HUDEP-2 (cell line): ENCODE measurements around the gene SPPL2B.
"Not testable (repeated sequence)": the region's sequence is repeated elsewhere in the genome, so short reads cannot be mapped to it uniquely, and the experiment has no call there.

Experiments
- DNase-seq, 76 experiments: peaks; one replicate each; lab custom pipeline; 2025; ENCODE audit not compliant: unreplicated experiment in 76 of 76; lab: John Stamatoyannopoulos, UW

The SPPL2B gene

GRCh38 chr19:2328401-2329148 lies at the start of gene SPPL2B, which contains the start of gene LSM7:
TSS of gene SPPL2B (plus strand) at chr19:2328684. CDS start at chr19:2328710, 26 bp downstream.
TSS of gene LSM7 (minus strand) at chr19:2328586. CDS start at chr19:2328566, 20 bp downstream.
- DNase-seq = peak in 71 of 76 experiments; percentile 46 to 94 (median 87)

GRCh38 chr19:2280633-2281264 lies 47.7 kb upstream of the SPPL2B start:
- no peak for DNase-seq

DNA sequence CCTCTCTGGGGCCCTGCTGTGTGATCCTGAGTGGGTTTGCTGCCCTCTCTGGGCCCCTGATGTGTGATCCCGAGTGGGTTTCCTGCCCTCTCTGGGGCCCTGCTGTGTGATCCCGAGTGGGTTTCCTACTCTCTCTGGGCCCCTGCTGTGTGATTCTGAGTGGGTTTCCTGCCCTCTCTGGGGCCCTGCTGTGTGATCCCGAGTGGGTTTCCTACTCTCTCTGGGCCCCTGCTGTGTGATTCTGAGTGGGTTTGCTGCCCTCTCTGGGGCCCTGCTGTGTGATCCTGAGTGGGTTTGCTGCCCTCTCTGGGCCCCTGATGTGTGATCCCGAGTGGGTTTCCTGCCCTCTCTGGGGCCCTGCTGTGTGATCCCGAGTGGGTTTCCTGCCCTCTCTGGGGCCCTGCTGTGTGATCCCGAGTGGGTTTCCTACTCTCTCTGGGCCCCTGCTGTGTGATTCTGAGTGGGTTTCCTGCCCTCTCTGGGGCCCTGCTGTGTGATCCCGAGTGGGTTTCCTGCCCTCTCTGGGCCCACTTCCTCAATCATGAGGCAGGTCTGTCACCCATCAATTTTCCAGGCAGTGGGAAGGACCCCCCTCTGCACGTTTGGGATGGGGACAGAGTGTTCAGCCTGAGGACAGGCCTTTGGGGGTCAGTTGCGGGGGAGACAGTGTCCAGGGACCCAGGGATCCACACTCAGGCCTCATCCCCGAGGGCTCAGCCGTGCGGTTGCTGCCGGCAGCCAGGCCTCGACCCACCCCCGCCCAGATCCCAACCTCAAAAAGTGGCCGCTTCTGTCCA lies 47.0 kb upstream of the SPPL2B start:
- DNase-seq = not testable (repeated sequence)

DNA sequence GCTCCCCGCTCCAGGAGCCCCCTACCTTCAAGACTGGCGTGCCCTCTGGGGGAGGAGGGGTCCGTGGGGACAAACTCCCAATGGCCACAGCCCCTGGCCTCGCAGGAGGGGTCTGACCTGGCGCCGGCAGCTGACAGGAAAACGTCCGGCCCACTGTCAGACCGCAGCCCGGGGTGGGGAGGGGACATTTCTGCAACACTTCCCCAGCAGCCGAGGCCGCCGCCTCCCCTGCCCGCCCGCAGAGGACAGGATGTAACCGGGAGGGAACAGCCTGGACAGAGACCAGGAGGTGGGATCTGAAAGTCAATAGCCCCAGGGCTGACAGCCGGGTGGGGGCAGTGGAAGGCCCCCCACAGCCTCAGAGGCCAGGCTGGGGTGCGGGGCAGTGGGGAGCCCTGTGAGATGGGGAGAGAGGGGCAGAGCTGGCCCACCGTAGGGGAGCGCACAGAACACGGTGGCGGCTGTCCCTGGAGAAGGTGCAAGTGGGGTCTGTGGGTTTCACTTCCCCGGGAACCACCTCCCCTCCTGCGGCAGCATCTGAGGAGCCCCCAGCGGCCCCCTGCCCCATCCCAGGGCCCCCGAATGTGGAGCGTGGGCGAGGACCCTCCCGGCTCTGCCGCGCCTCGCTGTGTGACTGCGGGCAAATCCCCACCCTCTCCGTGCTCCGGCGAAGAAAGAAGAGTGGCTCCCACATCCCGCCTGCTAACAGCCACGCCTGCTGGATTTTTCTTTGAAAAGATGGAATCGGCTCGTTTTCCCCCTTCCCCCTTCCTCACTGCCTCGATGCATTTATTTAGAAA lies 46.2 kb upstream of the SPPL2B start, which contains the start of gene PEAK3:
TSS of gene PEAK3 (minus strand) at position 114 of the 800 bp plus-strand sequence. CDS start 1,244 bp downstream, outside the sequence.
- peak in 1 of 76 experiments; percentile 15 for DNase-seq

GRCh38 chr19:2282862-2283237 lies 45.6 kb upstream of the SPPL2B start:
- no peak for DNase-seq

DNA sequence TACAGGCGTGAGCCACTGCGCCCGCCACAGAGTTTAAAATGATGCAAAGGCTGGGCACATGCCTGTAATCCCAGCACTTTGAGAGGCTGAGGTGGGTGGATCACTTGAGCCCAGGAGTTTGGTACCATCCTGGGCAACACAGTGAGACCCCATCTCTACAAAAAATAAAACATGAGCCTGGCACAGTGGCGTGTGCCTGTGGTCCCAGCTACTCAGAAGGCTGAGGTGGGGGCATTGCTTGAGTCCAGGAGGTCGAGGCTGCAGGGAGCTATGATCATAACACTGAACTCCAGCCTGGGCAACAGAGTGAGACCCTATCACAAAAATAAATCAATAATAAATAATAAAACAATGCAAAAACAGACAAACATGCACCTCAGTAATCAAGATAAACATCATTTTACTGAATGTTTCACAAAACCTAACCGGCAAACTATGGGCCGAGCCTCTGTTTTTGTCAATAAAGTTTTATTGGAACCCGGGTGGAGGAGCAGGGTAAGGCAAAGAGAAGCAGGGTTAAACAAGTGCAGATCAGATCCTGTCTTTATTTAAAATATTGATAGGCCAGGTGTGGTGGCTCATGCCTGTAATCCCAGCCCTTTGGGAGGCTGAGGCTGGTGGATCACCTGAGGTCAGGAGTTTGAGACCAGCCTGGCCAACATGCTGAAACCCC lies 44.5 kb upstream of the SPPL2B start:
- no peak for DNase-seq

DNA sequence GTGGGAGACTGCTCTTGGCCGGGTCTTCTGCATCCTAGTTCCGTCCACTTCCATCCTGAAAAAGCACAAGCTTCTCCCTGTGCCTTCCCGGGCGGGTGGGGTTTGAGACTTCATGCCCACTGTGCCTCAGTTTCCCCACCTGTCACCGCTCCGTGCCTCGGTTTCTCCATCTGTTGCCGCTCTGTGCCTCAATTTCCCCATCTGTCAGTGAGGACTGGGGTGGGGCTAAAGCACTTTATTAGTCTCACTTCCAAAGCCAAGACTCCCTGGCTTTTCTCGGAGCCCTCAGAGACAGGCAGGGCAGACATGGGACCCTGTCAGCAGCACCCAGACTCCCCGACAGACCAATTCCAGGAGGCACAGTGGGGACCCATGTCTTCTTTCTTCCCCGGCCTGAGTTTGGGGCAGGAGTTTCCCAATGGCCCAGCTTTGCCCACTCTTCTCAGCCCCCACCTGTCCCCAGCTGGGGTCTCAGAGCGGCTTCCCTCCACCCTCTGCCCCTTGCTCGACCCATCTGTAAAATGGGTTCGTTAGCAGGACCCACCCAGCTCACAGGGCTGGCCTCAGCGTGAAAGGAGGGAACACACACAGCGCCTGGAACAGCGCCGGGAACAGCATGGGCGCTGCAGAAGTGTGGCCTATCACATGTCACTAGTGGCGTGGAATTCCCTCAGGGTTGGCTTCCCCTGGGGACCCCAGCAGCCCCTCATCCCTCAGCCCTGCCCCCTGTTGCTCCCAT lies 41.9 kb upstream of the SPPL2B start:
- no peak for DNase-seq

- DNase-seq = no peak
Observed at GRCh38 chr19:2287585-2288337, 40.7 kb upstream of the SPPL2B start.

GRCh38 chr19:2288338-2288817 lies 40.1 kb upstream of the SPPL2B start:
- no peak for DNase-seq

GRCh38 chr19:2288818-2289713 lies 39.4 kb upstream of the SPPL2B start:
- no peak for DNase-seq

DNA sequence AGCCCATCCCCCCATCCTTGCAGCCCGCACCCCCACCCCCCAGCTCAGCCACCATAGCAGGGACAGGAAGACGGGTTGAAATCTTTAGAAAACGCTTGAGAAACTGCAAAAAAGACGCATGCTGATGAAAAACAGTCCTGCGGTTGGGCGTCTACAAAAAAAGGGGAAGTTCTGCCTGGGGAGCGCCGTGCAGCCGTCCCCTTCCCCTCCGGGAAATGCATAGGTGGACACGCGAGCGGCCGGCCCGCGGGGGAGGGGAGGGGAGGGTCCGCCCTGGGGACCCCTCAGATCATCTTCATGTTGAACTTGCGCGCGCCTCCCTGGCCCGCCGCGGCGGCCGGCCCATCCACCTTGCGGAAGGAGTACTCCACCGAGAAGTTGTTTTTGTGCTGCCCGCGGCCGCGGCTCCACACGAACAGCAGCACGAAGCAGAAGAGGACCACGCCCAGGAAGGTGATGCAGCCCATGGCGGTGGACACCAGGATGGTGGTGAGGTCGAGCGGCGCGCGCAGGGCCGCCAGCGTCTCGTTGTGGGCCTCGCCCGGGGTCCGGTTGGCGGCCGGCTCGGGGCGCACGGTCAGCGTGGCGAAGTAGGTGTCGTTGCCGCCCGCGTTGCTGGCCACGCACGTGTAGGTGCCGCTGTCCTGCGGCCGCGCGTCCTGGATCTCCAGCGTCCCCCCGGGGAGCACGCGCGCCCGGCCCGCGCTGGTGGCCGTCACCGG lies 38.6 kb upstream of the SPPL2B start:
- DNase-seq = peak in 24 of 76 experiments; percentile 7 to 55 (median 34)

GRCh38 chr19:2290441-2291184 lies 37.9 kb upstream of the SPPL2B start:
- DNase-seq = no peak

DNA sequence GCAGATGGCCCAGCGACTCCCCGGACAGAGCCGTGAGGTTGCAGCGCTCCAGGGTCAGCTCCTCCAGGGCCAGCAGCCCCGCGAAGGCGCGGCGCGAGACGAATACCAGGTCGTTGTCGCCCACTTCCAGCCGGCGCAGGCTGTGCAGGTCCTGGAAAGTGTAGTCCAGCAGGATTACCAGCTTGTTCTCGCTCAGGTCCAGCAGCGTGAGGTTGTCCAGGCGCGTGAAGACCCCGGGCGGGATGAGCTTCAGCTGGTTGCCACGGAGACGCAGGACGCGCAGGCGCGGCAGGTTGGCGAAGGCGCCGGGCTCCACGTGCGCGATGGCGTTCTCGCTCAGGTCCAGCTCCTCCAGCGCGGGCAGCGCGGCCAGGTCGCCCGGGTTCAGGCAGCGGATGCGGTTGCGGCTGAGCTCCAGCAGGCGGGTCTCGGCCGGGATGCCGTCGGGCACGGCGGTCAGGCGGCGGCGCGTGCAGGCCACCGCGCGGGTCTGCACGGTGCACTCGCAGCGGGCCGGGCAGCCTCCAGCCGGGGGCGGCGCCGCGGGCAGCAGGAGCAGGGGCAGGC lies 37.2 kb upstream of the SPPL2B start:
- DNase-seq = no peak

DNA sequence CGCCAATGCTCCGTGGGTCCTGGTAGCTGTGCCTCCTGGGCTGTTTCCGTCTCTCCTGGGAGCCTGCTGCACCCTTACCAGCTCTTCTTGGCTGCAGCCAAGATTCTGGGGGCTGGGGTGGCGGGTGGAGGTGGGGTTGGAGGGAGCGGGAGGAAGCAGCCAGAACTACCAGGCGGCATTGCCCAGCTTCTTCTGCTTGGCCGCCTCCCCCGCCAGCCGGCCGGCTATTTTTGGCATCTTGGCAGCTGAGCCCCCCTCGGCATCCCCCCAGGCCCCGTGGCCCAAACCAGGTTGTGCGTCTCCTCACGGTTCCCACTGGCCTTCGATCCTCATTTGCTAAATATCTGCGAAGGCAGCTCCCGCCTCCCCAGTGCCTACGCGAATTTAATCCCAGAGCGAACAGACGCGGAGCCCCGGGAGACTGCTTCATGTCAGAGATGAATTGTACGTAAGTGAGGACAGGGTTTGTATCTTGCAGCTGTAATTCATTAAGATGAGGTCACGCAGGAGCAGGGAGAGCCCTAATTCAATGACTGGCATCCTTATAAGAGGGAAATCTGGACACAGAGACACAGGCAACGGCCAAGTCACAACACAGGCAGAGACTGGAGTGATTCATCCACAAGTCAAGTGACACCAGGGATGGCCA lies 33.7 kb upstream of the SPPL2B start:
- DNase-seq = no peak

GRCh38 chr19:2296141-2296540 lies 32.3 kb upstream of the SPPL2B start:
- no peak for DNase-seq
